Measurements from ENCODE around the gene FAM241B.

The FAM241B gene

GRCh38 chr10:69682955-69683474, 53.0 kb downstream of the FAM241B start:
- POLR2A ChIA-PET, result no interaction called here
- CTCF ChIA-PET, result interaction anchor here (0.6 to 1.5 kb wide), 2 partner anchors 33 to 36 kb away, joined by 3 to 6 read pairs; no protein-coding TSS in a partner anchor
- TF ChIP-seq FOXM1 (IDR thresholded peaks at IDR 0.05; ENCODE audit: borderline replicate concordance), result no peak
- no peak for TF ChIP-seq BHLHE40 (IDR thresholded peaks at IDR 0.05; ENCODE audit: borderline replicate concordance)
- TF ChIP-seq HDGF (IDR thresholded peaks at IDR 0.05; ENCODE audit: borderline replicate concordance), result no peak
- TF ChIP-seq CTBP1 (IDR thresholded peaks at IDR 0.05; ENCODE audit: borderline replicate concordance), result no peak
- TF ChIP-seq LEF1 (IDR thresholded peaks at IDR 0.05; ENCODE audit: borderline replicate concordance), result no peak
- no peak for TF ChIP-seq ELF4 (IDR thresholded peaks at IDR 0.05)
- no peak for TF ChIP-seq FOXK2 (IDR thresholded peaks at IDR 0.05)
- TF ChIP-seq L3MBTL2 (conservative IDR thresholded peaks at IDR 0.05), result no peak
- no peak for DNase-seq (ENCODE audit: extremely low spot score)
